SU-DHL-6 (cell line): ENCODE results near the gene EPB41.
"Not testable (repeated sequence)": the region's sequence is repeated elsewhere in the genome, so short reads cannot be mapped to it uniquely, and the experiment has no call there.

Experiments
- H2AFZ ChIP-seq: fragments of 200-600 bp; sonication (generic); 2 replicates; pipeline ENCODE4 v1.6.1; 2014; ENCODE audit warnings: low read depth, mild to moderate bottlenecking, moderate library complexity, mixed read lengths, antibody characterized with exemption, low read length; ENCODE audit not compliant: severe bottlenecking
- H3F3A ChIP-seq: fragments of 200-600 bp; shearing (Covaris generic); 2 replicates; pipeline ENCODE4 v1.6.0; 2016; ENCODE audit warnings: antibody characterized with exemption, mild to moderate bottlenecking; ENCODE audit not compliant: insufficient read depth
- H3K27ac ChIP-seq: fragments of 200-600 bp; sonication (generic); 2 replicates; pipeline ENCODE4 v1.5.1; 2016; ENCODE audit warnings: low read depth, mild to moderate bottlenecking, low read length, moderate library complexity, mixed read lengths
- H3K27me3 ChIP-seq: fragments of 200-600 bp; sonication (generic), shearing (Covaris generic); 2 replicates; pipeline ENCODE4 v1.6.0; 2014; ENCODE audit warnings: mild to moderate bottlenecking, low read length
- H3K36me3 ChIP-seq: fragments of 200-600 bp; sonication (generic); 2 replicates; pipeline ENCODE4 v1.6.1; 2014; ENCODE audit warnings: mild to moderate bottlenecking, low read length, mixed read lengths
- H3K4me2 ChIP-seq: fragments of 300-600, 200-600 bp; shearing (Covaris generic), sonication (generic); 2 replicates; pipeline ENCODE4 v1.6.0; 2014; ENCODE audit warnings: low read length, low read depth, mild to moderate bottlenecking; ENCODE audit not compliant: poor library complexity, severe bottlenecking
- H3K4me3 ChIP-seq: fragments of 200-600 bp; sonication (generic); 2 replicates; pipeline ENCODE4 v1.5.1; 2014; ENCODE audit warnings: antibody characterized with exemption, low read length, mild to moderate bottlenecking, mixed read lengths; ENCODE audit not compliant: insufficient read depth, poor library complexity, severe bottlenecking
- H3K79me2 ChIP-seq: fragments of 200-600 bp; sonication (generic); 2 replicates; pipeline ENCODE4 v1.6.1; 2014; ENCODE audit warnings: mild to moderate bottlenecking, low read length, moderate library complexity; ENCODE audit not compliant: insufficient read depth
- H3K9ac ChIP-seq: fragments of 200-600 bp; sonication (generic); 2 replicates; pipeline ENCODE4 v1.7.0; 2014; ENCODE audit warnings: mild to moderate bottlenecking, low read length
- H3K9me2 ChIP-seq: fragments of 200-600 bp; sonication (generic); replicated peaks from 2 replicates; pipeline ENCODE4 v1.6.1; 2014; ENCODE audit warnings: low read length; ENCODE audit not compliant: insufficient read depth
- H3K9me3 ChIP-seq: fragments of 200-600 bp; sonication (generic); 2 replicates; pipeline ENCODE4 v1.6.1; 2014; ENCODE audit warnings: low read length, mixed read lengths; ENCODE audit not compliant: insufficient read depth
- H4K20me1 ChIP-seq: fragments of 200-600 bp; sonication (generic); 2 replicates; pipeline ENCODE4 v1.6.1; 2014; ENCODE audit warnings: low read depth, mild to moderate bottlenecking, antibody characterized with exemption, low read length, moderate library complexity, mixed read lengths
- EZH2phosphoT487 ChIP-seq: fragments of 200-600 bp; sonication (generic), shearing (Covaris generic); conservative IDR thresholded peaks from 2 replicates; pipeline ENCODE4 v1.6.1; 2018; ENCODE audit warnings: mild to moderate bottlenecking, antibody characterized with exemption, low read length, moderate library complexity, mixed read lengths
- TF ChIP-seq, protein P1 (sequence below): fragments of 200-600 bp; sonication (generic); IDR thresholded peaks from one replicate; pipeline ENCODE4 v1.5.1; 2017; ENCODE audit warnings: antibody characterized with exemption, mild to moderate bottlenecking, low read length, moderate library complexity; ENCODE audit not compliant: insufficient read depth, poor library complexity, severe bottlenecking

EPB41 gene

GRCh38 chr1:29099286-29099685 lies 184.9 kb downstream of the EPB41 start:
- TF ChIP-seq, protein P1, sequence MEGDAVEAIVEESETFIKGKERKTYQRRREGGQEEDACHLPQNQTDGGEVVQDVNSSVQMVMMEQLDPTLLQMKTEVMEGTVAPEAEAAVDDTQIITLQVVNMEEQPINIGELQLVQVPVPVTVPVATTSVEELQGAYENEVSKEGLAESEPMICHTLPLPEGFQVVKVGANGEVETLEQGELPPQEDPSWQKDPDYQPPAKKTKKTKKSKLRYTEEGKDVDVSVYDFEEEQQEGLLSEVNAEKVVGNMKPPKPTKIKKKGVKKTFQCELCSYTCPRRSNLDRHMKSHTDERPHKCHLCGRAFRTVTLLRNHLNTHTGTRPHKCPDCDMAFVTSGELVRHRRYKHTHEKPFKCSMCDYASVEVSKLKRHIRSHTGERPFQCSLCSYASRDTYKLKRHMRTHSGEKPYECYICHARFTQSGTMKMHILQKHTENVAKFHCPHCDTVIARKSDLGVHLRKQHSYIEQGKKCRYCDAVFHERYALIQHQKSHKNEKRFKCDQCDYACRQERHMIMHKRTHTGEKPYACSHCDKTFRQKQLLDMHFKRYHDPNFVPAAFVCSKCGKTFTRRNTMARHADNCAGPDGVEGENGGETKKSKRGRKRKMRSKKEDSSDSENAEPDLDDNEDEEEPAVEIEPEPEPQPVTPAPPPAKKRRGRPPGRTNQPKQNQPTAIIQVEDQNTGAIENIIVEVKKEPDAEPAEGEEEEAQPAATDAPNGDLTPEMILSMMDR = no peak
- TF ChIP-seq EZH2phosphoT487 = no peak
- no peak overlapping the region for H3K4me3 ChIP-seq

DNA sequence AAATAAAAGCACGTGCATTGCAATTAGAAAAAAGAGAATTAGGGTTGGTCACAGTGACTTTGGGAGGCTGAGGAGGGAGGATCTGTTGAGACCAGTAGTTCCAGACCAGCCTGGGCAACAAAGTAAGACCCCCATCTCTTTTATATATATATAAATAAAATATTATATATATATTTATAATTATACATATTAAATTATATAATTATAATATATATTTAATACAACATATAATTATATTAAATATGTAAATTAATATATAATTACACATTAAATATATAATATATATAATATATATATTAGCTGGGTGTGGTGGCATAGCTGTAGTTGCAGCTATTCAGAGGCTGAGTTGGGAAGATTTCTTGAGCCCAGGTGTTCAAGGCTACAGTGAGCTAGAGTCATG lies 186.1 kb downstream of the EPB41 start:
- Histone ChIP-seq H3K79me2 (no peaks in the 10 kb centered on the region), H3K4me3 (no peak overlapping the region), H3K4me2 (no peak overlapping the region), H3K27me3 (no peaks in the 10 kb centered on the region), H3K27ac (no peak overlapping the region), H3K9me3 (no peaks in the 10 kb centered on the region), H3K36me3 (peaks cover 10% of the 10 kb centered on the region), H3F3A (no peaks in the 10 kb centered on the region), H3K9me2 (no peaks in the 10 kb centered on the region), H3K9ac (no peak overlapping the region), H2AFZ (no peak overlapping the region), H4K20me1 (no peaks in the 10 kb centered on the region)
- no peak for TF ChIP-seq EZH2phosphoT487
- TF ChIP-seq, protein P1 = no peak

More at GRCh38 chr1:29099286-29099685, 184.9 kb downstream of the EPB41 start:
- Histone ChIP-seq H2AFZ (no peak overlapping the region), H3F3A (no peaks in the 10 kb centered on the region), H3K36me3 (peaks cover 13% of the 10 kb centered on the region), H3K79me2 (no peaks in the 10 kb centered on the region), H3K27ac (no peak overlapping the region), H3K9me2 (no peaks in the 10 kb centered on the region), H3K4me2 (no peak overlapping the region), H3K9me3 (no peaks in the 10 kb centered on the region), H3K9ac (no peak overlapping the region), H3K27me3 (no peaks in the 10 kb centered on the region), H4K20me1 (no peaks in the 10 kb centered on the region)

- Histone ChIP-seq H3K9me2 (no peaks in the 10 kb centered on the region), H2AFZ (no peak overlapping the region), H3K4me3 (no peak overlapping the region), H3K36me3 (no peaks in the 10 kb centered on the region), H4K20me1 (no peaks in the 10 kb centered on the region), H3K79me2 (no peaks in the 10 kb centered on the region), H3K9ac (no peak overlapping the region), H3K27me3 (no peaks in the 10 kb centered on the region), H3K9me3 (no peaks in the 10 kb centered on the region), H3K4me2 (no peak overlapping the region), H3F3A (no peaks in the 10 kb centered on the region), H3K27ac (no peak overlapping the region)
- TF ChIP-seq EZH2phosphoT487 = no peak
- TF ChIP-seq, protein P1 = no peak
Observed at GRCh38 chr1:29105822-29106221, 191.5 kb downstream of the EPB41 start.

GRCh38 chr1:29108041-29108440 lies 193.7 kb downstream of the EPB41 start:
- H3K4me2 ChIP-seq, H3F3A ChIP-seq, H2AFZ ChIP-seq, H3K9me3 ChIP-seq, H3K36me3 ChIP-seq, H3K79me2 ChIP-seq, H3K9ac ChIP-seq, H3K27ac ChIP-seq, H3K9me2 ChIP-seq, H3K4me3 ChIP-seq, H4K20me1 ChIP-seq, H3K27me3 ChIP-seq: not testable (repeated sequence)
